Osteocyte (in vitro differentiated cells): ENCODE measurements around the gene NEK8. TPM values are rescaled to one million over a fixed set of nuclear protein-coding genes. Genes with fewer than 3 reads are reported as not detected.

ENCODE experiments used
- DNase-seq: peaks from one replicate; pipeline ENCODE4 v3.0.0; 2021; ENCODE audit warnings: mixed read lengths; ENCODE audit not compliant: unreplicated experiment; ENCODE audit errors: extremely low spot score
- H3K27ac Mint-ChIP-seq: one replicate; pipeline ENCODE4 v1.8.0; 2021; ENCODE audit warnings: mild to moderate bottlenecking, mixed read lengths; ENCODE audit not compliant: unreplicated experiment
- H3K27me3 Mint-ChIP-seq: one replicate; pipeline ENCODE4 v1.8.0; 2021; ENCODE audit warnings: mixed read lengths; ENCODE audit not compliant: unreplicated experiment
- H3K36me3 Mint-ChIP-seq: one replicate; pipeline ENCODE4 v1.8.0; 2021; ENCODE audit warnings: mixed read lengths; ENCODE audit not compliant: unreplicated experiment
- H3K4me1 Mint-ChIP-seq: one replicate; pipeline ENCODE4 v1.8.0; 2021; ENCODE audit warnings: mixed read lengths; ENCODE audit not compliant: unreplicated experiment
- H3K4me3 Mint-ChIP-seq: one replicate; pipeline ENCODE4 v1.8.0; 2021; ENCODE audit warnings: mild to moderate bottlenecking, moderate library complexity, mixed read lengths; ENCODE audit not compliant: unreplicated experiment
- H3K9me3 Mint-ChIP-seq: one replicate; pipeline ENCODE4 v1.8.0; 2021; ENCODE audit warnings: mixed read lengths; ENCODE audit not compliant: unreplicated experiment
- CTCF ChIP-seq: fragments of 200-600 bp; sonication (generic); IDR thresholded peaks from 2 replicates; pipeline ENCODE4 v1.5.0; 2021; ENCODE audit warnings: antibody characterized with exemption, mild to moderate bottlenecking, moderate library complexity
- total RNA-seq: library from RNA; stranded (reverse); gene quantifications from 2 replicates; pipeline ENCODE4 v1.2.1, GENCODE V29; 2021

The NEK8 gene
- total RNA-seq, 1 donor from 2014 or later, result 9.9 TPM

- H3K9me3 Mint-ChIP-seq, result no peaks in the 10 kb centered on the region
- H3K36me3 Mint-ChIP-seq, result peaks cover 11% of the 10 kb centered on the region
- H3K4me3 Mint-ChIP-seq, result no peak overlapping the region
- peak; percentile 100 for TF ChIP-seq CTCF
- peaks cover 23% of the 10 kb centered on the region for H3K4me1 Mint-ChIP-seq
- peak; percentile 97 for DNase-seq
- no peaks in the 10 kb centered on the region for H3K27me3 Mint-ChIP-seq
- peak overlapping the region; percentile 63 for H3K27ac Mint-ChIP-seq
These were observed 21.8 kb downstream of the NEK8 start for GRCh38 chr17:28750178-28751047.

- no peaks in the 10 kb centered on the region for H3K9me3 Mint-ChIP-seq
- peaks cover 17% of the 10 kb centered on the region for H3K36me3 Mint-ChIP-seq
- H3K4me3 Mint-ChIP-seq, result no peak overlapping the region
- H3K4me1 Mint-ChIP-seq, result peaks cover 17% of the 10 kb centered on the region
- no peak overlapping the region for H3K27ac Mint-ChIP-seq
- no peak for DNase-seq
- no peaks in the 10 kb centered on the region for H3K27me3 Mint-ChIP-seq
- no peak for TF ChIP-seq CTCF
These were observed 23.2 kb downstream of the NEK8 start for GRCh38 chr17:28751600-28752366.

- Mint-ChIP-seq H3K4me1 (peaks cover 9% of the 10 kb centered on the region), H3K27ac (peak overlapping the region; percentile 38), H3K9me3 (no peaks in the 10 kb centered on the region), H3K27me3 (no peaks in the 10 kb centered on the region), H3K36me3 (peaks cover 21% of the 10 kb centered on the region), H3K4me3 (no peak overlapping the region)
- no peak for TF ChIP-seq CTCF
- no peak for DNase-seq
These were observed 26.9 kb downstream of the NEK8 start for GRCh38 chr17:28755486-28755885.

GRCh38 chr17:28756049-28756804 lies 27.6 kb downstream of the NEK8 start:
- DNase-seq, result no peak
- H3K4me3 Mint-ChIP-seq, result no peak overlapping the region
- TF ChIP-seq CTCF, result no peak
- peaks cover 17% of the 10 kb centered on the region for H3K4me1 Mint-ChIP-seq
- no peaks in the 10 kb centered on the region for H3K27me3 Mint-ChIP-seq
- H3K27ac Mint-ChIP-seq, result no peak overlapping the region
- peaks cover 21% of the 10 kb centered on the region for H3K36me3 Mint-ChIP-seq
- no peaks in the 10 kb centered on the region for H3K9me3 Mint-ChIP-seq
